ENCODE measurements around the gene LAMB4. TPM values are rescaled to one million over a fixed set of nuclear protein-coding genes. Genes with fewer than 3 reads are reported as not detected.

LAMB4 gene
- total RNA-seq, 2 donors from 2014 or later = 0.85 TPM; not detected in 1

GRCh38 chr7:108000875-108001763, 129.0 kb downstream of the LAMB4 start:
- H3K9me3 ChIP-seq = no peaks in the 10 kb centered on the region
- TF ChIP-seq CTCF (IDR thresholded peaks at IDR 0.05) (no peak), POLR2A (IDR thresholded peaks at IDR 0.05) (no peak)
- intact Hi-C loops (cut with DNase I) = loop anchor here (5.0 to 10.0 kb wide), 2 partner anchors 109 to 144 kb away; partner anchors contain the start of gene DLD
- peak overlapping the region; percentile 46 to 48 for H3K4me3 ChIP-seq
- WGBS = 26% methylated on average over 33 of the region's 37 CpGs
- H3K27me3 ChIP-seq (replicated peaks; ENCODE audit: insufficient read depth) = peaks cover 3% of the 10 kb centered on the region
- H3K4me1 ChIP-seq (replicated peaks) = peaks cover 4% of the 10 kb centered on the region
- DNase-seq (ENCODE audit: low spot score) = no peak
- H3K27ac ChIP-seq = no peak overlapping the region
- H3K36me3 ChIP-seq = no peaks in the 10 kb centered on the region

GRCh38 chr7:107999779-108000560, 130.2 kb downstream of the LAMB4 start:
- no peak for DNase-seq (ENCODE audit: low spot score)
- Histone ChIP-seq H3K27ac (no peak overlapping the region), H3K36me3 (no peaks in the 10 kb centered on the region), H3K9me3 (no peaks in the 10 kb centered on the region), H3K27me3 (replicated peaks; ENCODE audit: insufficient read depth) (peaks cover 3% of the 10 kb centered on the region), H3K4me1 (replicated peaks) (peaks cover 13% of the 10 kb centered on the region), H3K4me3 (no peak overlapping the region)
- TF ChIP-seq CTCF (IDR thresholded peaks at IDR 0.05) (no peak), POLR2A (IDR thresholded peaks at IDR 0.05) (no peak), POLR2AphosphoS5 (IDR thresholded peaks at IDR 0.05) (no peak)
- intact Hi-C loops (cut with DNase I) = loop anchor here (5.0 to 10.0 kb wide), 2 partner anchors 108 to 145 kb away; partner anchors contain the start of gene DLD
- 77% methylated on average over 4 of the region's 4 CpGs for WGBS

GRCh38 chr7:107998660-107999480, 131.3 kb downstream of the LAMB4 start:
- TF ChIP-seq CTCF (IDR thresholded peaks at IDR 0.05) (no peak), POLR2AphosphoS5 (IDR thresholded peaks at IDR 0.05) (no peak), POLR2A (IDR thresholded peaks at IDR 0.05) (no peak)
- Histone ChIP-seq H3K4me1 (replicated peaks) (peaks cover 15% of the 10 kb centered on the region), H3K27ac (no peak overlapping the region), H3K4me3 (no peak overlapping the region), H3K9me3 (no peaks in the 10 kb centered on the region), H3K36me3 (no peaks in the 10 kb centered on the region), H3K27me3 (replicated peaks; ENCODE audit: insufficient read depth) (peaks cover 3% of the 10 kb centered on the region)
- intact Hi-C loops (cut with DNase I) = no loop called here
- WGBS = 95% methylated on average over 3 of the region's 3 CpGs
- DNase-seq (ENCODE audit: low spot score) = no peak

GRCh38 chr7:107998150-107998549, 132.0 kb downstream of the LAMB4 start:
- Histone ChIP-seq H3K27me3 (replicated peaks; ENCODE audit: insufficient read depth) (peaks cover 3% of the 10 kb centered on the region), H3K27ac (no peak overlapping the region), H3K4me1 (replicated peaks) (peaks cover 16% of the 10 kb centered on the region), H3K9me3 (no peaks in the 10 kb centered on the region), H3K36me3 (no peaks in the 10 kb centered on the region), H3K4me3 (no peak overlapping the region)
- TF ChIP-seq POLR2A (IDR thresholded peaks at IDR 0.05) = no peak
- TF ChIP-seq POLR2AphosphoS5 (IDR thresholded peaks at IDR 0.05) = no peak
- TF ChIP-seq CTCF (IDR thresholded peaks at IDR 0.05) = no peak
- DNase-seq (ENCODE audit: low spot score) = no peak
- 89% methylated on average over 2 of the region's 2 CpGs for WGBS
- intact Hi-C loops (cut with DNase I) = no loop called here

Data from prostate gland (tissue), 2 donors.